Peyer's patch (tissue), 4 donors: ENCODE data around the gene DAZAP1. TPM values are rescaled to one million over a fixed set of nuclear protein-coding genes. Genes with fewer than 3 reads are reported as not detected.

Experiments
- DNase-seq, 3 donors: peaks; one replicate each; pipeline ENCODE4 v3.0.0-alpha.2; 2017 to 2019
- H3K27ac ChIP-seq, 4 donors: fragments of 200-600 bp; sonication (generic); one replicate each; pipeline ENCODE4 v1.5.1; 2016 to 2019
- H3K27me3 ChIP-seq, 2 donors: fragments of 200-600 bp; sonication (generic); one replicate each; pipeline ENCODE4 v1.5.1; 2019
- H3K36me3 ChIP-seq, 3 donors: fragments of 200-600 bp; sonication (generic); one replicate each; pipeline ENCODE4 v1.5.1; 2016 to 2019
- H3K4me1 ChIP-seq, 4 donors: fragments of 200-600 bp; sonication (generic); one replicate each; pipeline ENCODE4 v1.5.1; 2016 to 2019
- H3K4me3 ChIP-seq, 4 donors: fragments of 200-600 bp; sonication (generic); 1 replicate in 3 of 4; 2 replicates in 1 of 4; pipeline ENCODE4 v1.5.1; 2016 to 2019; ENCODE audit warnings: mild to moderate bottlenecking in 1 of 4
- H3K9me3 ChIP-seq, 4 donors: fragments of 200-600 bp; sonication (generic); one replicate each; pipeline ENCODE4 v1.5.1; 2016 to 2019; ENCODE audit warnings: mild to moderate bottlenecking in 1 of 4
- CTCF ChIP-seq, 6 experiments: fragments of 450-650 bp in 4 of 6; fragments of 200-600 bp in 2 of 6; sonication (generic) in 1 of 6; IDR thresholded peaks; one replicate each; pipeline ENCODE4 v1.5.1; 2017 to 2019; ENCODE audit warnings: antibody characterized with exemption in 6 of 6, mild to moderate bottlenecking in 3 of 6, moderate library complexity in 1 of 6
- POLR2A ChIP-seq, 2 donors: fragments of 450-650 bp; IDR thresholded peaks; one replicate each; pipeline ENCODE4 v1.5.1; 2017; ENCODE audit warnings: antibody characterized with exemption in 2 of 2, mild to moderate bottlenecking in 2 of 2, moderate library complexity in 2 of 2
- total RNA-seq, 4 donors: library from RNA; depleted of rRNA; stranded (reverse); fragments of >200 nt; gene quantifications; one replicate each; pipeline ENCODE4 v1.1.0, GENCODE V29; 2016

The DAZAP1 gene
- total RNA-seq, 4 donors from 2014 or later = 37.5 to 90.9 (median 58.2) TPM

GRCh38 chr19:1401889-1402217 is 5.5 kb upstream of the DAZAP1 start:
- H3K27ac ChIP-seq = peak overlapping the region in 1 of 4 donors; percentile 56

GRCh38 chr19:1402411-1403070 is 4.8 kb upstream of the DAZAP1 start:
- DNase-seq = no peak
- H3K27ac ChIP-seq = no peak overlapping the region
- peaks cover 7 to 35% (median 13%) of the 10 kb centered on the region in 4 donors for H3K4me1 ChIP-seq
- no peak overlapping the region for H3K4me3 ChIP-seq
- no peaks in the 10 kb centered on the region for H3K9me3 ChIP-seq
- H3K27me3 ChIP-seq = peaks cover 0 to 6% of the 10 kb centered on the region in 2 donors
- TF ChIP-seq POLR2A (IDR thresholded peaks at IDR 0.05) = no peak
- no peak for TF ChIP-seq CTCF (IDR thresholded peaks at IDR 0.05)
- H3K36me3 ChIP-seq = no peaks in the 10 kb centered on the region

More at GRCh38 chr19:1401889-1402217, 5.5 kb upstream of the DAZAP1 start:
- TF ChIP-seq CTCF (IDR thresholded peaks at IDR 0.05) (no peak), POLR2A (IDR thresholded peaks at IDR 0.05) (no peak)
- DNase-seq = no peak
- Histone ChIP-seq H3K36me3 (no peaks in the 10 kb centered on the region), H3K9me3 (no peaks in the 10 kb centered on the region), H3K27me3 (peaks cover 0 to 6% of the 10 kb centered on the region in 2 donors), H3K4me1 (peaks cover 7 to 39% (median 13%) of the 10 kb centered on the region in 4 donors), H3K4me3 (peak overlapping the region in 3 of 4 donors; percentile 62 to 72 (median 69))

- Histone ChIP-seq H3K4me3 (peak overlapping the region; percentile 40 to 100 (median 96)), H3K27me3 (peaks cover 0 to 6% of the 10 kb centered on the region in 2 donors), H3K4me1 (peaks cover 8 to 46% (median 31%) of the 10 kb centered on the region in 4 donors), H3K36me3 (peaks cover 0 to 7% (median 0%) of the 10 kb centered on the region in 3 donors), H3K9me3 (no peaks in the 10 kb centered on the region), H3K27ac (peak overlapping the region; percentile 61 to 96 (median 90))
- peak; percentile 98 to 100 (median 99) for DNase-seq
- TF ChIP-seq CTCF (IDR thresholded peaks at IDR 0.05) (peak; percentile 34 to 50 (median 40)), POLR2A (IDR thresholded peaks at IDR 0.05) (peak in 1 of 2 donors; percentile 20)
Measured at GRCh38 chr19:1406774-1407527, 435 bp upstream of the DAZAP1 start.

- TF ChIP-seq CTCF (IDR thresholded peaks at IDR 0.05) = no peak
- no peak for TF ChIP-seq POLR2A (IDR thresholded peaks at IDR 0.05)
- Histone ChIP-seq H3K9me3 (no peaks in the 10 kb centered on the region), H3K4me3 (peak overlapping the region; percentile 94 to 100 (median 99)), H3K4me1 (peaks cover 10 to 55% (median 36%) of the 10 kb centered on the region in 4 donors), H3K27ac (peak overlapping the region; percentile 94 to 98 (median 97)), H3K27me3 (no peaks in the 10 kb centered on the region), H3K36me3 (peaks cover 0 to 17% (median 0%) of the 10 kb centered on the region in 3 donors)
- peak; percentile 39 to 70 (median 70) for DNase-seq
Measured at GRCh38 chr19:1408300-1409203, 1.2 kb downstream of the DAZAP1 start.
